GM19324 (cell line): ENCODE data around the gene DCLRE1B.

Source experiments
- ATAC-seq: cut with Tn5 transposase; IDR thresholded peaks from one replicate; pipeline ENCODE4 v1.9.1; 2021; ENCODE audit warnings: mild to moderate bottlenecking, moderate library complexity; ENCODE audit not compliant: unreplicated experiment, low FRiP score

DCLRE1B gene

DNA sequence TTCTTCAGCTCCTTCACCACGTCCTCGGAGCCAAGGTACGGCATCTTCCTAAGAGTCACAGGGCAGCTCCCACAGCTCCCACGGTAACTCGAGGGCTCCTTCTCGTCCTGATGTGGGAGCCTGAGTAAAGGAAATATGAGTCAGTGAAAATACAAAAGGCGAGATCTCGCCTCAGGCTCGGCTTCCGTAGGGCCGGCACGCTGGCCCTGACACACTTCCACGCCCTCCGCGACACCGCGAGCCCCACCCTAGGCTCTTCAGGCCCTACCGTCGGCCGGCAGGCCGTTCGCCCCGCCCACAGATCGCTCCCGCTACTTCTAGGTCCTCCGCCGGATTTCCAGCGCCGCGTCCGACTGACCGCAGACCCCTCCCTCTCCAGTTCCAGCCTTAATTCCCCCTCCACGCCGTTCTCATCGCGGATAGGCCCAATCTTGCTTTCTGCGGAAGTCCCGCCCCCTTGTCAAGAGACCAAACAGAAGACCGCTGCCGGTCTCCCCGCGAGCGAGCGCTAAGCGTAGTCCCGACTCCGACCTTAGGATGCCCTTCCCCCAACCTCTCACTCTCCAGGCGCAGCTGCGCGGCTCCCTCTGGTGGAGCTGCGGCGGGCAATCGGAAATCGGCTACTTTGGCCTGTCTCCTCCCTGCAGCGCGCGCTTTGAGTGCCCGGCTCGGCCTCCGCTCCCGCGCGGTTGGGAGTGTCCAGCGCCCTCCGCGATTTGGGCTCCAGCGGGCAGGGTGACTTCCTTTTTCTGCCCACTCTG is at the start of gene DCLRE1B, which contains the start of gene AP4B1:
DCLRE1B (plus strand) TSS at position 653 of the 761 bp plus-strand sequence. CDS start 261 bp downstream, outside the sequence.
AP4B1 (minus strand) TSS at position 126 of the 761 bp plus-strand sequence; CDS start at position 44, 82 bp downstream.
- ATAC-seq: peak; percentile 92

GRCh38 chr1:113855630-113856400 is 49.3 kb upstream of the DCLRE1B start:
- no peak for ATAC-seq

GRCh38 chr1:113856401-113856790 is 48.7 kb upstream of the DCLRE1B start:
- ATAC-seq: no peak

GRCh38 chr1:113857776-113858175 is 47.4 kb upstream of the DCLRE1B start:
- ATAC-seq: no peak

DNA sequence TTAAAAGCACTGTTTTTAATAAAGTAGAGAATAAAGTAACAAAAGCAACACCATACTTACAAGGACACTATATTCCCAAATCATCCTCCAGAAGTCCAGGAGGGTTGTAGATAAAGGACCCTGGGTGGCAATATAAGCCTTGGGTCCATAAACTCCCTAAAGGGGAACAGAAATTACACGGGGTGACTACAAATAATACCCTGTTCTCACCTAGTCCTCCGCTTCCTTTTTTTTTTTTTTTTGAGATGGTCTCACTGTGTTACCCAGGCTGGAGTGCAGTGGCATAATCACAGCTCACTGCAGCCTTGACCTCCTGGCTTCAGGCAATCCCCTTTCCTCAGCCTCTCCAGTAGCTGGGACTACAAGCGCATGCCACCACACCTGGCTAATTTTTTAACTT is 46.7 kb upstream of the DCLRE1B start:
- ATAC-seq: peak; percentile 50

DNA sequence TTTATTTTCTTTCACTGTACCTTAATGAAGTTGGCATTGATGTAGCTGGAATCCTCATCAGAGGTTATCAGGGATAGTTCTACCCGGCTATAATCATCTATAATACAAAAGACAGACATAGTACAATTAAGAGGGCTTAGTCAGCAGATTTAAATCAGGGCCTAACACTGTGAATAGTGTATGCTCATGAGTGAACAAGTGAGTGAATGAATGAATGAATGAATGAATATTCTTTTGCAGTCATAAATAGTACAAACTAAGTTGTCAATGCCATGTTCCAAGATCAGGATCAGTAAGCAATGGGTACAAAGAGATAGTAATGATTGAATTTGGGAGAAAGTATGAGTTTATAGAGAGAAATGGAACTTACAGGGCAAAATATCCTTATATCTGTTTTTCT is 46.1 kb upstream of the DCLRE1B start:
- ATAC-seq: no peak

GRCh38 chr1:113859478-113860175 is 45.5 kb upstream of the DCLRE1B start:
- ATAC-seq: peak; percentile 77

DNA sequence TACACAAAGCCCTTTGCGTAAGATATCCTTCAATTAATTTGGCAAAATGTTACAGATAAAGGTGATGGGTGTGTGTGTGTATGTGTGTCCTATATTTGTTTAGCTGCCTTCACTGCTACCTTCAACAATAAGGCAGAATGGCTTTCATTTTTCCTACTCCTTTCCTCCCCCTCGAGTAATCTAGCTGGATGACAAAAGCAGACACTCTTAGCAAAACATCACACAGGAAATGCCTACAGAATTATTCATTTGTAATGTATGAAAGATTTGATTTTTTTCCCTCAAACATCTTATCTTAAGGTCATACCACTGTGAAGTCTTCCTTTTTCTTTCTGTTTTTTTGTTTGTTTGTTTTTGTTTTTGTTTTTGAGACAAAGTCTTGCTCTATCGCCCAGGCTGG is 44.2 kb upstream of the DCLRE1B start:
- ATAC-seq: no peak

GRCh38 chr1:113861641-113862040 is 43.5 kb upstream of the DCLRE1B start:
- no peak for ATAC-seq

DNA sequence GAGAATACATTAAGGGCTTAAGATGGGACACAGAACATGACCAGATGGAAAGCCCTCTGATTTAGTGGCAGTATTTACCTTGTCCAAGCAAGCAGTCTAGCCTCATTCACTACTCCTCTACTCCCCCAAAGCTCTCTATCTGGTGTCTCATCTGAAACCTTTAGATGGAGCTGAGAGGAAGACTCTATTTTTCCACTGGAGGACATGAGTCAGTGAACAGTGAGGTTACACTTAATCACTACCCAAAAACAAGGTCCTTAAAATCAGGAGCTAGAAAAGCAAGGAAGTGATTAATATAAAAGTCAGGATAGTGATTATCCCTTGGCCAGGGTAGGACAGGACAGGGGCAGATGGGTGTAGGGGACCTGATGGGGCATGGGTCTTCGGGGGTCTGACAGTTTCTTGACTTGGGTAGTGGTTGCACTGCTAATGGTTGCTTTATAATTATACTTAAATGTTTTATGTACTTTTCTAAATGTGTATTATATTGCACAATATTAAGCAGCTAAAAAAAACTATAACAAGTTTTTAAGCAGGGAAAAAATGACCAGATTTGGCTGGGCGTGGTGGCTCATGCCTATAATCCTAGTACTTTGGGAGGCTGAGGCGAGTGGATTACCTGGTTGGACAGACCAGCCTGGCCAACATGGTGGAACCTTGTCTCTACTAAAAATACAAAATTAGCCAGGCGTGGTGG is 36.6 kb upstream of the DCLRE1B start:
- ATAC-seq: no peak

- ATAC-seq: no peak
Observed at GRCh38 chr1:113870778-113871177, 34.3 kb upstream of the DCLRE1B start.

- ATAC-seq: peak; percentile 85
Observed at GRCh38 chr1:113871597-113872113, 33.5 kb upstream of the DCLRE1B start, which contains the start of gene PTPN22. Gene PTPN22, minus strand, starts transcription at chr1:113871712.

DNA sequence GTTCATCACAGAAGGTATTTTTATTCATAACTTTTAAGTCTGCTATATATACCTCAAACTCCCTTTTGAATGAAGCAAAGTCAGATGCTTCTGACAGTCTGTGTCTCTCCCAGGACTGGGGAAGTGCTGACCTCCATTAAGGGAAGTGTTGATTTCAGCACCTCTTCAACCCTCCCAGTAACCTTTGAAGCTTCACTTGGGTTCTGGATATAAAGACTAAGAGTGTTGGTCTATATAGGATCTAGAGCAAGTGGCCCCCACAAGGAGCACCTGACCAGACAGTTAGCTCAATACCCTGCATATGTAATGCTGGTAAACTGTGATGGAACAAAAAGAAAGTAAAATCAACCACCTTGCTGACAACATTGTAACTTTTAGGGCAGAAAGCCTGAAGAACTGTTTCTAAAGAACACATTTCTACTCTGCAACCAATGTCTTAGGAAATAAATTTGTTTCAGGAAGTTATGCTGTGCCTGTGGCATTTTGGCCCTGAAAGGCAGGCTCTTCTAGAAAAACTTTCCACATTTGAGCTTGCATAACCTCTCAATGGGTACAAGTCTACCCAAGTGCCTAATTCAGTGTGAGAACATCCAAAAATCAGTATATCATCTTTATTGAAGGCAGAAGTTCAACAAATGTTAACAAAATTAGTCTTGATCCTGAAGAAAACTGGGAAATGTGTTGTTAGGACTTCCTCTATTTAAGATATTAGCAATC is 32.7 kb upstream of the DCLRE1B start:
- peak; percentile 10 for ATAC-seq

GRCh38 chr1:113874012-113874879 is 30.9 kb upstream of the DCLRE1B start:
- no peak for ATAC-seq

- ATAC-seq: peak; percentile 46
Observed at GRCh38 chr1:113875714-113876113, 29.4 kb upstream of the DCLRE1B start.

DNA sequence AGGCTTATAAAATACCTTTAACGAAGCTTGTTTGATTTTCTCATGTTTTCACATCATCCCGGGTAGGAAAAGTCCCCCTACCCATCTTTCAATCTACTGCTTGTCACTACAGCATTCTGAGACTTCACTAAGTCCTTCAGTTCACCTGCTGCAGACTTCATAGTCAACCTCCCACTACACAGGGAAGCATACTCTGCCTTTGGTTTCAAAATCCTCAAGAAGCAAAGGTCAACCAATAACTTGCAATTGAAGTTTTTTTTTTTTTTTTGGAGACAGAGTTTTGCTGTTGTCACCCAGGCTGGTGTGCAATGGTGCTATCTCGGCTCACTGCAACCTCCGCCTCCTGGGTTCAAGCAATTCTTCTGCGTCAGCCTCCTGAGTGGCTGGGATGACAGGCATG is 28.9 kb upstream of the DCLRE1B start:
- ATAC-seq: no peak

DNA sequence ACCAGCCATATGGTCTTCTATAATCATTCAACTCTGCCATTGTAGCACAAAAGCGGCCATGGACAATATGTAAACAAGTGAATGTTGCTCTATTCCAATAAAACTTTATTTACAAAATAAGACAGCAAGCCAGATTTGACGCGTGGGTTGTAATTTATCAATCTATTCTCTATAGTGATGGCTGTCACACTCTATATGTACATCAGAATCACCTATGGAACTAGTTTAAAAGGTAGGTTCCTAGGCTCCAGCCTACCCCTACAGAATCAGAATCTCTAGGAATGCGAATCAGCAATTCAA is 25.4 kb upstream of the DCLRE1B start:
- ATAC-seq: no peak

DNA sequence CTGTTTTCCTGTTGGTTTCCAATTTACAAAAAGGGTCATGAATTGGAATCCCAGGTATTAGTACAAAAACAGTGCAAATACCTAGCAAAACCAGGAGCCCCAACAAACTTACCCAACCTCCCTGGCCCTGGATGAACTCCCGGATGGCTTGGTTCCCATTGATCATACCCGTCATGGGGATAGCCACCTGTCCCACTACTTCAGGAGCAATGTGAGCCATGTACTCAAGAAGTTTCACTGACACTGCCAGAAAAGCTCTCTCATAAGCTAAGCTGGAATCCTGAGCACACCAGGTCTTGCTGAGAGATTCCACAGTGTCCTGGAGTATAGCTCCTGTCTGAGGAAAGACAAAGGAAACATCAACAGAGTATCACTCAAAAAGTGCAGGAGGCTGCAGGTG is 23.5 kb upstream of the DCLRE1B start:
- ATAC-seq: no peak
